GM23338 (cell line): ENCODE results near the gene CARHSP1. TPM values are rescaled to one million over a fixed set of nuclear protein-coding genes. Genes with fewer than 3 reads are reported as not detected.

Experiments used
- ATAC-seq: fragments of 200-7000 bp; cut with Tn5 transposase; 3 replicates; pipeline ENCODE4 v1.9.1; 2020
- DNase-seq: peaks from one replicate; pipeline ENCODE4 v3.0.0-alpha.2; 2015; ENCODE audit warnings: low spot score
- H2AFZ ChIP-seq: fragments of 200-600 bp; sonication (generic); 2 replicates; pipeline ENCODE4 v1.8.0; 2016; ENCODE audit warnings: antibody characterized with exemption, mild to moderate bottlenecking, moderate library complexity
- H3F3A ChIP-seq: fragments of 200-600 bp; sonication (generic); replicated peaks from 2 replicates; pipeline ENCODE4 v1.8.0; 2017; ENCODE audit warnings: antibody characterized with exemption, mixed run types, low read depth
- H3K27ac ChIP-seq: fragments of 200-600 bp; sonication (generic); 2 replicates; pipeline ENCODE4 v1.6.1; 2016; ENCODE audit warnings: low read depth
- H3K27me3 ChIP-seq: fragments of 200-600 bp; sonication (generic); 2 replicates; pipeline ENCODE4 v1.8.0; 2016; ENCODE audit warnings: mild to moderate bottlenecking, mixed run types, moderate library complexity; ENCODE audit not compliant: insufficient read depth
- H3K36me3 ChIP-seq: fragments of 200-600 bp; sonication (generic); 2 replicates; pipeline ENCODE4 v1.8.0; 2016; ENCODE audit warnings: mild to moderate bottlenecking; ENCODE audit not compliant: insufficient read depth
- H3K4me1 ChIP-seq: fragments of 200-600 bp; sonication (generic); 2 replicates; pipeline ENCODE4 v1.8.0; 2016; ENCODE audit warnings: mild to moderate bottlenecking, moderate library complexity; ENCODE audit not compliant: insufficient read depth
- H3K4me2 ChIP-seq: fragments of 200-600 bp; sonication (generic); 2 replicates; pipeline ENCODE4 v1.7.1; 2017; ENCODE audit warnings: mixed run types
- H3K4me3 ChIP-seq: fragments of 200-600 bp; sonication (generic); 2 replicates; pipeline ENCODE4 v1.6.1; 2016; ENCODE audit warnings: mixed run types
- H3K79me2 ChIP-seq: fragments of 200-600 bp; sonication (generic); replicated peaks from 2 replicates; pipeline ENCODE4 v1.8.0; 2017; ENCODE audit warnings: mild to moderate bottlenecking; ENCODE audit not compliant: insufficient read depth
- H3K9me2 ChIP-seq: fragments of 200-600 bp; sonication (generic); 2 replicates; pipeline ENCODE4 v1.8.0; 2017; ENCODE audit not compliant: insufficient read depth
- H4K20me1 ChIP-seq: fragments of 200-600 bp; sonication (generic); replicated peaks from 2 replicates; pipeline ENCODE4 v1.8.0; 2017; ENCODE audit warnings: mild to moderate bottlenecking; ENCODE audit not compliant: insufficient read depth
- H3K27ac Mint-ChIP-seq: 2 replicates; pipeline ENCODE4 v1.8.0; 2020; ENCODE audit warnings: inconsistent platforms, mild to moderate bottlenecking, moderate library complexity, mixed read lengths
- H3K27me3 Mint-ChIP-seq: 3 replicates; pipeline ENCODE4 v1.8.0; 2022; ENCODE audit warnings: low read depth, mild to moderate bottlenecking, moderate library complexity, mixed read lengths, inconsistent platforms; ENCODE audit not compliant: insufficient read depth, poor library complexity
- H3K36me3 Mint-ChIP-seq: 3 replicates; pipeline ENCODE4 v1.8.0; 2021; ENCODE audit warnings: low read depth, mild to moderate bottlenecking, inconsistent platforms, moderate library complexity, mixed read lengths
- H3K4me1 Mint-ChIP-seq: 3 replicates; pipeline ENCODE4 v1.8.0; 2020; ENCODE audit warnings: mild to moderate bottlenecking, inconsistent platforms, mixed read lengths
- H3K4me3 Mint-ChIP-seq: 3 replicates; pipeline ENCODE4 v1.8.0; 2021; ENCODE audit warnings: moderate library complexity, mild to moderate bottlenecking, inconsistent platforms, mixed read lengths
- H3K9me3 Mint-ChIP-seq: 3 replicates; pipeline ENCODE4 v1.8.0; 2020; ENCODE audit warnings: moderate library complexity, mild to moderate bottlenecking, inconsistent platforms, mixed read lengths
- CREB1 ChIP-seq: fragments of 250-450 bp; sonication (Bioruptor Pico); IDR thresholded peaks from 2 replicates; pipeline ENCODE4 v1.5.0; 2020; ENCODE audit warnings: low read depth, mild to moderate bottlenecking, moderate library complexity
- CTCF ChIP-seq, 2 experiments: fragments of 200-600 bp in 1 of 2; sonication (generic) in 1 of 2; conservative IDR thresholded peaks; 2 replicates each; pipeline versions ENCODE4 v1.5.1 to v1.6.1; 2016 to 2017; ENCODE audit warnings: antibody characterized with exemption in 2 of 2, low read depth in 2 of 2, mild to moderate bottlenecking in 2 of 2, moderate library complexity in 1 of 2
- EZH2phosphoT487 ChIP-seq: fragments of 200-600 bp; sonication (generic); IDR thresholded peaks from one replicate; pipeline ENCODE4 v1.8.1; 2018; ENCODE audit warnings: antibody characterized with exemption; ENCODE audit not compliant: unreplicated experiment
- NANOG ChIP-seq: IDR thresholded peaks from 2 replicates; pipeline ENCODE4 v1.6.1; 2016; ENCODE audit warnings: antibody characterized with exemption, borderline replicate concordance
- POLR2AphosphoS5 ChIP-seq: IDR thresholded peaks from 2 replicates; pipeline ENCODE4 v1.6.1; 2016; ENCODE audit warnings: antibody characterized with exemption, low read depth
- STAT1 ChIP-seq: IDR thresholded peaks from one replicate; pipeline ENCODE4 v1.6.1; 2016; ENCODE audit warnings: antibody characterized with exemption; ENCODE audit not compliant: unreplicated experiment
- ZNF114 ChIP-seq: fragments of 250-450 bp; sonication (Bioruptor Pico); IDR thresholded peaks from 2 replicates; pipeline ENCODE4 v1.5.0; 2020; ENCODE audit warnings: mild to moderate bottlenecking, moderate library complexity
- ZNF331 ChIP-seq: fragments of 250-450 bp; sonication (Bioruptor Pico); IDR thresholded peaks from 2 replicates; pipeline ENCODE4 v1.5.0; 2020; ENCODE audit warnings: low read depth, mild to moderate bottlenecking, moderate library complexity
- ZNF462 ChIP-seq: fragments of 250-450 bp; sonication (Bioruptor Pico); IDR thresholded peaks from 2 replicates; pipeline ENCODE4 v1.5.0; 2020; ENCODE audit warnings: mild to moderate bottlenecking, moderate library complexity
- polyA plus RNA-seq: library from polyadenylated mRNA; unstranded; fragments of >200 nt; fragmentation: Nextera tagmentation; extraction: Ambion mirVana; gene quantifications from 2 replicates; pipeline ENCODE4 v1.2.1, GENCODE V29; 2016
- total RNA-seq: library from RNA; depleted of rRNA; stranded (reverse); fragments of >200 nt; shearing (Covaris generic); gene quantifications from 2 replicates; pipeline ENCODE4 v1.2.3, GENCODE V29; 2014

CARHSP1 gene
- total and polyA plus RNA-seq, 2 experiments from 2014 or later = 286 to 339 TPM

GRCh38 chr16:8866118-8866883 is 2.5 kb downstream of the CARHSP1 start:
- H3K27ac ChIP-seq = peak overlapping the region; percentile 95

More at GRCh38 chr16:8866118-8866883, 2.5 kb downstream of the CARHSP1 start:
- H3K36me3 ChIP-seq = no peaks in the 10 kb centered on the region
- no peak overlapping the region for H2AFZ ChIP-seq
- peaks cover 54% of the 10 kb centered on the region for H3K4me1 ChIP-seq
- no peaks in the 10 kb centered on the region for H3K27me3 ChIP-seq
- Mint-ChIP-seq H3K4me3 (peak overlapping the region; percentile 89), H3K27ac (peak overlapping the region; percentile 90), H3K36me3 (peaks cover 35% of the 10 kb centered on the region), H3K27me3 (peaks cover 40% of the 10 kb centered on the region), H3K4me1 (peaks cover 58% of the 10 kb centered on the region), H3K9me3 (no peaks in the 10 kb centered on the region; the same call in 2 of the 3 replicates)
- ATAC-seq = peak; percentile 61
- H3K79me2 ChIP-seq = peaks cover 72% of the 10 kb centered on the region
- H3K4me3 ChIP-seq = peak overlapping the region; percentile 100
- no peak for TF ChIP-seq ZNF114 (CRISPR knock-in tag)
- no peak for TF ChIP-seq ZNF462 (CRISPR knock-in tag)
- no peak for TF ChIP-seq CTCF (conservative IDR thresholded peaks at IDR 0.05; ENCODE audit: low read depth in 2 of 2)
- peak; percentile 66; the same call in 1 of the 2 replicates for TF ChIP-seq CREB1 (CRISPR knock-in tag)
- no peak for TF ChIP-seq NANOG
- no peak for TF ChIP-seq ZNF331
- TF ChIP-seq EZH2phosphoT487 = no peak
- TF ChIP-seq STAT1 = no peak
- peak; percentile 32; the same call in 1 of the 2 replicates for TF ChIP-seq POLR2AphosphoS5
- H3K4me2 ChIP-seq = peak overlapping the region; percentile 100
- peak; percentile 97 for DNase-seq
- no peaks in the 10 kb centered on the region for H3K9me2 ChIP-seq
- peaks cover 37% of the 10 kb centered on the region for H3F3A ChIP-seq
- H4K20me1 ChIP-seq = peaks cover 55% of the 10 kb centered on the region
